OCI-LY3 (cell line): ENCODE data around the gene PRDM16.

Experiments
- H2AFZ ChIP-seq: fragments of 200-600, 300-600 bp; shearing (Covaris generic); 2 replicates; pipeline ENCODE4 v1.6.0; 2014; ENCODE audit warnings: antibody characterized with exemption, low read depth, low read length
- H3K27ac ChIP-seq: fragments of 200-600, 300-600 bp; sonication (generic); 2 replicates; pipeline ENCODE4 v1.5.1; 2014; ENCODE audit warnings: mild to moderate bottlenecking, low read length, moderate library complexity, mixed read lengths
- H3K27me3 ChIP-seq: fragments of 200-600, 300-600 bp; sonication (generic); 2 replicates; pipeline ENCODE4 v1.6.1; 2014; ENCODE audit warnings: low read depth, low read length, mixed read lengths
- H3K36me3 ChIP-seq: fragments of 200-600, 300-600 bp; sonication (generic); replicated peaks from 2 replicates; pipeline ENCODE3; 2014; ENCODE audit warnings: low read depth, low read length, mixed read lengths
- H3K4me1 ChIP-seq: fragments of 300-600, 200-600 bp; sonication (generic); 2 replicates; pipeline ENCODE4 v1.6.1; 2014; ENCODE audit warnings: low read length, mixed read lengths
- H3K4me2 ChIP-seq: fragments of 200-600, 300-600 bp; sonication (generic); 2 replicates; pipeline ENCODE4 v1.6.1; 2014; ENCODE audit warnings: low read length, mixed read lengths
- H3K4me3 ChIP-seq: fragments of 300-600, 200-600 bp; sonication (generic); 2 replicates; pipeline ENCODE4 v1.5.1; 2014; ENCODE audit warnings: antibody characterized with exemption, mild to moderate bottlenecking, low read length, moderate library complexity
- H3K79me2 ChIP-seq: fragments of 300-600, 200-600 bp; shearing (Covaris generic); 2 replicates; pipeline ENCODE4 v1.6.1; 2014; ENCODE audit warnings: mild to moderate bottlenecking, low read length, mixed read lengths
- H3K9ac ChIP-seq: fragments of 300-600, 200-600 bp; shearing (Covaris generic); 2 replicates; pipeline ENCODE4 v1.6.0; 2014; ENCODE audit warnings: mild to moderate bottlenecking, low read length, moderate library complexity
- H3K9me3 ChIP-seq: fragments of 200-600, 300-600 bp; shearing (Covaris generic); 2 replicates; pipeline ENCODE4 v1.6.1; 2014; ENCODE audit warnings: low read length, mixed read lengths; ENCODE audit not compliant: insufficient read depth
- H4K20me1 ChIP-seq: fragments of 200-600, 300-600 bp; sonication (generic); 2 replicates; pipeline ENCODE4 v1.6.1; 2016; ENCODE audit warnings: low read length, mixed read lengths; ENCODE audit not compliant: insufficient read depth
- EZH2phosphoT487 ChIP-seq: fragments of 200-600 bp; shearing (Covaris generic); IDR thresholded peaks from 2 replicates; pipeline ENCODE4 v1.6.1; 2018; ENCODE audit warnings: antibody characterized with exemption, mixed run types, low read depth
- TF ChIP-seq, protein P1 (sequence below): fragments of 200-600, 300-600 bp; sonication (generic); IDR thresholded peaks from 2 replicates; pipeline ENCODE4 v1.5.1; 2014; ENCODE audit warnings: antibody characterized with exemption, low read length, low read depth

The PRDM16 gene

DNA sequence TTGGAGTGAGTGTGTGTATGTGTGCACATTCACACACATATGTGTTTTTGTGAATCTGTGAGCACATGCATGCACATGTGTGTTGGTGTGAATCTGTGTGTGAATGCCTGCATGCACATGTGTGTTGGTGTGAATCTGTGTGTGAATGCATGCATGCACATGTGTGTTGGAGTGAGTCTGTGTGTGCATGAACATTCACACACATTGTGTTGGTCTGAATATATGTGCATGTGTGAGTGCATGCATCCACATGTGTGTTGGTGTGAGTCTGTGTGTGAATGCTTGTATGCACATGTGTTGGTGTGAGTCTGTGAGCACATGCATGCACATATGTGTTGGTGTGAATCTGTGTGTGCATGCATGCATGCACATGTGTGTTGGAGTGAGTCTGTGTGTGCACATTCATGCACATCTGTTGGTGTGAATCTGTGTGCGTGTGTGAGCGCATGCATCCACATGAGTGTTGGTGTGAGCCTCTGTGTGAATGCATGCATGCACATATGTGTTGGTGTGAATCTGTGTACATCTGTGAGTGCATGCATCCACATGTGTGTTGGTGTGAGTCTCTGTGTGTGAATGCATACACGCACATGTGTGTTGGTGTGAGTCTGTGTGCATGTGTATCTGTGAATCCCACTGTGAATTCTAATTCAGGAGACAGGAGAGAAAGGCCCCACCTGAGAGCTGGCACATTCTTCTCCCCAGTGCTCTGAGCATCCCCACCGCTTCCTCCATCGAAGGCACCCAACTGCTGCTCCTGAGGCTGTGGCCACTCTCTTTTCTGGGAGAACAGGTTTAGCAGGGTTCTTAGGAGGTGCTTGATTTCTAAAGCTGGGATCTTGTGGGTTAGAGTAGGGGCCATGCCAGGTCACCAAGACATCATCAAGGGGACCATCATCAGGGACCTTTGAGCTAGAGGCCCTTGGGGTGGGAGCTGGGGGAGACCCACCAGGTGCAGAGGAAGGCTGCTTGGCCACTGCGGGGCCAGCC is 267.9 kb downstream of the PRDM16 start:
- Histone ChIP-seq H2AFZ (no peak overlapping the region), H3K27ac (no peak overlapping the region)

GRCh38 chr1:3337798-3338724 is 269.1 kb downstream of the PRDM16 start:
- H2AFZ ChIP-seq = no peak overlapping the region
- H3K79me2 ChIP-seq = no peaks in the 10 kb centered on the region
- H4K20me1 ChIP-seq = no peaks in the 10 kb centered on the region
- no peaks in the 10 kb centered on the region for H3K36me3 ChIP-seq
- H3K4me3 ChIP-seq = no peak overlapping the region
- H3K9me3 ChIP-seq = no peaks in the 10 kb centered on the region
- H3K4me1 ChIP-seq = no peaks in the 10 kb centered on the region
- TF ChIP-seq EZH2phosphoT487 = no peak
- TF ChIP-seq, protein P1, sequence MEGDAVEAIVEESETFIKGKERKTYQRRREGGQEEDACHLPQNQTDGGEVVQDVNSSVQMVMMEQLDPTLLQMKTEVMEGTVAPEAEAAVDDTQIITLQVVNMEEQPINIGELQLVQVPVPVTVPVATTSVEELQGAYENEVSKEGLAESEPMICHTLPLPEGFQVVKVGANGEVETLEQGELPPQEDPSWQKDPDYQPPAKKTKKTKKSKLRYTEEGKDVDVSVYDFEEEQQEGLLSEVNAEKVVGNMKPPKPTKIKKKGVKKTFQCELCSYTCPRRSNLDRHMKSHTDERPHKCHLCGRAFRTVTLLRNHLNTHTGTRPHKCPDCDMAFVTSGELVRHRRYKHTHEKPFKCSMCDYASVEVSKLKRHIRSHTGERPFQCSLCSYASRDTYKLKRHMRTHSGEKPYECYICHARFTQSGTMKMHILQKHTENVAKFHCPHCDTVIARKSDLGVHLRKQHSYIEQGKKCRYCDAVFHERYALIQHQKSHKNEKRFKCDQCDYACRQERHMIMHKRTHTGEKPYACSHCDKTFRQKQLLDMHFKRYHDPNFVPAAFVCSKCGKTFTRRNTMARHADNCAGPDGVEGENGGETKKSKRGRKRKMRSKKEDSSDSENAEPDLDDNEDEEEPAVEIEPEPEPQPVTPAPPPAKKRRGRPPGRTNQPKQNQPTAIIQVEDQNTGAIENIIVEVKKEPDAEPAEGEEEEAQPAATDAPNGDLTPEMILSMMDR = no peak
- no peak overlapping the region for H3K4me2 ChIP-seq
- no peak overlapping the region for H3K27ac ChIP-seq
- no peak overlapping the region for H3K9ac ChIP-seq
- no peaks in the 10 kb centered on the region for H3K27me3 ChIP-seq

More for the DNA sequence above, 267.9 kb downstream of the PRDM16 start:
- no peaks in the 10 kb centered on the region for H4K20me1 ChIP-seq
- H3K79me2 ChIP-seq = no peaks in the 10 kb centered on the region
- H3K4me2 ChIP-seq = no peak overlapping the region
- H3K27me3 ChIP-seq = no peaks in the 10 kb centered on the region
- no peaks in the 10 kb centered on the region for H3K36me3 ChIP-seq
- TF ChIP-seq EZH2phosphoT487 = no peak
- TF ChIP-seq, protein P1 = no peak
- no peak overlapping the region for H3K9ac ChIP-seq
- no peaks in the 10 kb centered on the region for H3K4me1 ChIP-seq
- H3K9me3 ChIP-seq = no peaks in the 10 kb centered on the region
- no peak overlapping the region for H3K4me3 ChIP-seq

DNA sequence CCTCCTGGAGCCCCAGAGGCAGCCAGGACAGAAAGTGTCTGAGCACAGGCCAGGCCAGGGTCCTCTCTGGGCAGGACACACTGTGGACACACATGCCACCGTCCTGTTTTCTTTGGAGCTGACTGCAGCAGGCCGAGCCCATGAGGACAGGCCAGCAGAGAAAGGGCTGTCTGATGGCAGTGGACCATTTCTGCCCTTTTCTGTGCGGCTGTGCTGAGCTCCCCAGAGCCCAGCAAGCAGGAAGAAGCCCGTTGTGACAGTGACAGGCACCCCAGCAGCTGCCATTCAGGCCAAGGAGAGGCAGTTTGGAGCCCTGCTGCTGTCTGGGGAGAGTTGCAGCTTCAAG is 269.7 kb downstream of the PRDM16 start:
- H3K4me3 ChIP-seq = no peak overlapping the region
- H3K27ac ChIP-seq = no peak overlapping the region
- TF ChIP-seq, protein P1 = no peak
- TF ChIP-seq EZH2phosphoT487 = no peak
- H4K20me1 ChIP-seq = no peaks in the 10 kb centered on the region
- H3K4me1 ChIP-seq = no peaks in the 10 kb centered on the region
- no peaks in the 10 kb centered on the region for H3K36me3 ChIP-seq
- H2AFZ ChIP-seq = no peak overlapping the region
- H3K4me2 ChIP-seq = no peak overlapping the region
- H3K79me2 ChIP-seq = no peaks in the 10 kb centered on the region
- H3K27me3 ChIP-seq = no peaks in the 10 kb centered on the region
- H3K9me3 ChIP-seq = no peaks in the 10 kb centered on the region
- H3K9ac ChIP-seq = no peak overlapping the region

DNA sequence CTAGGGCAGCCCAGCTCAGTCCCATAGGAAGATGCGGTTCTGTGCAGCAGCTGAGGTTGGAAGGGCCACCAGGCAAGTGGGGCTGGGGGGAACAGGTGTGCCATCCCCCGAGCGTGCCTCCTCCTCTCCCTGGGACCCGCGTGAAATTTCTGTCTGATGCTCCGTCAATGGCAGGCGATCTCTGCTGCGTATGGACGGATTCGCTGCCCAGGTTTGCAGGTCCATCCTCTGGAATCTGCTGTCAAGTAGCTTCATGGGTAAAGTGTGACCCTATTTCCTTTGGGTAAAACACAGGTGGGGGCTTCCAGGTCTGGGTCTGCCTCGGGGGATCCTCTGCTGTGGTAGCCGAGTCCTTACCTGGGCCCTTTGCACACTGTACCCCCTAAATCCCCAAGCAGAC is 270.9 kb downstream of the PRDM16 start:
- Histone ChIP-seq H3K9me3 (no peaks in the 10 kb centered on the region), H3K4me3 (no peak overlapping the region), H3K36me3 (no peaks in the 10 kb centered on the region), H3K9ac (no peak overlapping the region), H4K20me1 (no peaks in the 10 kb centered on the region), H3K27me3 (no peaks in the 10 kb centered on the region), H3K4me2 (no peak overlapping the region), H3K79me2 (no peaks in the 10 kb centered on the region), H3K4me1 (no peaks in the 10 kb centered on the region), H2AFZ (no peak overlapping the region), H3K27ac (no peak overlapping the region)
- TF ChIP-seq EZH2phosphoT487 = no peak
